HepG2 (cell line): Measurements from ENCODE around the gene MS4A6E. TPM values are rescaled to one million over a fixed set of nuclear protein-coding genes. Genes with fewer than 3 reads are reported as not detected.
A peak's percentile ranks its signal among the peaks of the same experiment; 100 is the strongest.
"Not testable (repeated sequence)": the region's sequence is repeated elsewhere in the genome, so short reads cannot be mapped to it uniquely, and the experiment has no call there.

ENCODE experiments used
- ATAC-seq: fragments of 200-7000 bp; cut with Tn5 transposase; 3 replicates; pipeline ENCODE4 v1.9.1; 2020; ENCODE audit warnings: mild to moderate bottlenecking, moderate library complexity
- BruUV-seq: library from RNA; stranded (reverse); fragments of 400-500 nt; replicated peaks from 2 replicates; lab custom pipeline; 2021; lab: Mats Ljungman, UMichigan
- CTCF ChIA-PET: fragments of 300-600 bp; formaldehyde crosslinking; extraction: SDS; loops from one replicate; lab custom pipeline; 2021; ENCODE audit warnings: low total read pairs, inconsistent platforms, low intra/inter-chr PET ratio; lab: Yijun Ruan, JAX
- POLR2A ChIA-PET: fragments of 350-600 bp; sonication (Branson Sonifier 250); formaldehyde crosslinking; loops from one replicate; lab custom pipeline; 2020; ENCODE audit warnings: antibody characterized with exemption, inconsistent platforms; lab: Yijun Ruan, JAX
- DNase-seq: peaks from one replicate; pipeline ENCODE4 v3.0.0-alpha.2; 2015; ENCODE audit warnings: low spot score
- FAIRE-seq: peaks from 3 replicates; lab custom pipeline; 2011; peaks lifted over from hg19 to GRCh38; lab: Jason Lieb, UNC
- H2AFZ ChIP-seq: one replicate; pipeline ENCODE4 v1.6.1; 2011; ENCODE audit warnings: low read length, inconsistent platforms
- H3K27ac ChIP-seq: fragments of 300-600 bp; 3 replicates; pipeline ENCODE4 v1.8.0; 2011; ENCODE audit warnings: mixed run types, mild to moderate bottlenecking, mixed read lengths, low read length, inconsistent platforms; ENCODE audit not compliant: insufficient read depth; ENCODE audit errors: extremely low read length
- H3K27me3 ChIP-seq, 2 experiments: fragments of 200-600 bp in 1 of 2; 2 replicates in 1 of 2; 3 replicates in 1 of 2; pipeline versions ENCODE4 v1.6.0 to v1.8.0; 2011; ENCODE audit warnings: low read length in 2 of 2, mild to moderate bottlenecking in 2 of 2, moderate library complexity in 2 of 2, inconsistent platforms in 1 of 2; ENCODE audit not compliant: insufficient read depth in 2 of 2, control insufficient read depth in 1 of 2
- H3K36me3 ChIP-seq, 2 experiments: fragments of 200-600 bp in 1 of 2; replicated peaks in 1 of 2; 2 replicates in 1 of 2; 3 replicates in 1 of 2; pipeline versions ENCODE4 v1.5.1 to v1.8.0; 2011; ENCODE audit warnings: low read length in 2 of 2, inconsistent platforms in 1 of 2; ENCODE audit not compliant: insufficient read depth in 2 of 2, control insufficient read depth in 1 of 2
- H3K4me1 ChIP-seq: 2 replicates; pipeline ENCODE4 v1.5.1; 2012; ENCODE audit warnings: low read length, inconsistent platforms; ENCODE audit not compliant: insufficient read depth
- H3K4me2 ChIP-seq: 2 replicates; pipeline ENCODE4 v1.6.0; 2011; ENCODE audit warnings: low read depth, low read length, inconsistent platforms
- H3K4me3 ChIP-seq, 3 experiments: fragments of 200-600 bp in 1 of 3; sonication (generic), shearing (Covaris generic) in 1 of 3; replicated peaks in 1 of 3; 2 replicates each; pipeline ENCODE4 v1.5.1; 2011 to 2016; ENCODE audit warnings: low read length in 3 of 3, inconsistent platforms in 2 of 3, low read depth in 2 of 3, mild to moderate bottlenecking in 2 of 3, control low read depth in 1 of 3, mixed read lengths in 1 of 3; ENCODE audit not compliant: insufficient read depth in 1 of 3
- H3K79me2 ChIP-seq: one replicate; pipeline ENCODE4 v1.6.1; 2011; ENCODE audit warnings: low read length, inconsistent platforms; ENCODE audit not compliant: insufficient read depth
- H3K9ac ChIP-seq: 2 replicates; pipeline ENCODE4 v1.6.0; 2011; ENCODE audit warnings: mild to moderate bottlenecking, low read depth, low read length, inconsistent platforms; ENCODE audit not compliant: insufficient read depth
- H3K9me3 ChIP-seq: 2 replicates; pipeline ENCODE4 v1.5.1; 2012; ENCODE audit warnings: mild to moderate bottlenecking, low read length
- H4K20me1 ChIP-seq: 2 replicates; pipeline ENCODE4 v1.6.0; 2011; ENCODE audit warnings: inconsistent platforms, mild to moderate bottlenecking, low read length, moderate library complexity; ENCODE audit not compliant: insufficient read depth
- CEBPB ChIP-seq: IDR thresholded peaks from 2 replicates; pipeline ENCODE4 v1.6.1; 2011; ENCODE audit warnings: low read depth, low read length, improper control_type of control experiment, borderline replicate concordance
- MAFF ChIP-seq: IDR thresholded peaks from 2 replicates; pipeline ENCODE4 v1.6.1; 2011; ENCODE audit warnings: low read depth, low read length, improper control_type of control experiment
- MAFK ChIP-seq, 2 experiments: IDR thresholded peaks in 1 of 2; conservative IDR thresholded peaks in 1 of 2; 2 replicates each; pipeline ENCODE4 v1.6.1; 2011; ENCODE audit warnings: improper control_type of control experiment in 2 of 2, low read length in 2 of 2
- RXRB ChIP-seq: IDR thresholded peaks from 2 replicates; pipeline ENCODE4 v1.6.1; 2016; ENCODE audit warnings: borderline replicate concordance, missing genetic modification reagents, missing compliant biosample characterization
- WGBS: methylation state at CpG from one replicate; pipeline ENCODE4 v1.1.6; 2017; ENCODE audit warnings: low lambda C conversion rate; 5-methylcytosine and 5-hydroxymethylcytosine counted together
- in situ Hi-C: cut with HindIII; loops from 2 replicates; pipeline ENCODE4 v1.10.0; 2017; ENCODE audit warnings: low pct_unique_long_range_greater_than_20kb; ENCODE audit not compliant: extremely low pct_ligation_motif_present
- intact Hi-C: fragments of 100-400 bp; cut with micrococcal nuclease; formaldehyde crosslinking; loops from one replicate; pipeline ENCODE4 v1.10.0; 2022; ENCODE audit not compliant: unreplicated experiment
- polyA plus RNA-seq, 8 experiments: library from polyadenylated mRNA; depleted of rRNA in 3 of 8; stranded (reverse) in 7 of 8; unstranded in 1 of 8; fragments of >200 nt; fragmentation: Illumina TruSeq in 4 of 8; extraction: Trizol in 4 of 8; gene quantifications; 2 replicates each; pipeline versions ENCODE4 v1.2.1 to v1.2.3, GENCODE V29; 2011 to 2016; ENCODE audit warnings: low read depth in 4 of 8, missing spikeins in 1 of 8, mixed read lengths in 1 of 8; ENCODE audit not compliant: insufficient read depth in 1 of 8
- total RNA-seq, 5 experiments: library from RNA; depleted of rRNA; stranded (reverse); fragments of >200 nt; fragmentation: Illumina TruSeq; extraction: Trizol; gene quantifications; 2 replicates each; pipeline ENCODE4 v1.2.3, GENCODE V29; 2016; ENCODE audit warnings: low read depth in 1 of 5

Gene MS4A6E
- total and polyA plus RNA-seq, 2 of the 13 experiments (the other 11 are each of a cell fraction or from before 2014, with no cell fraction given) = not detected

DNA sequence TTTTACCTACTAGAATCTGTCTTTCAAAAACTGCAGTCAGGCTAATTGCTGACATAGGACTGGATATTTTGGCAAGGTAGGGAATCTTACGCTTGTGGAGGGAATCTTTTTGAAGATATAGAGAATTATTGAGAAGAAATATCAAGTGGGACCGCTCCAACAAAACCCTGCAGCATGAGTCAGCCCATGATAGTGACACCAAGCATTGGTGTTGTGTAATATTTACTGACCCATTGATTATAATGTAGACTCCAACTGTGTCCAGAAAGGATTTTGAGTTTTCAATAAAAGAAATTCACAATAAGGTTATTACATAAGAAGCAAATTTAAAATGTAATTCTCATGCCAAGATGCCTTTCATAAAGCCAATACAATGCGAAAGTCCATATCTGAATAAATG lies 25.9 kb upstream of the MS4A6E start:
- H3K9ac ChIP-seq = no peak overlapping the region
- H3K9me3 ChIP-seq = no peaks in the 10 kb centered on the region
- no peaks in the 10 kb centered on the region for H3K36me3 ChIP-seq
- WGBS = 30% methylated on average over 3 of the region's 3 CpGs
- no peaks in the 10 kb centered on the region for H3K79me2 ChIP-seq
- no TSS peak for BruUV-seq
- no peak overlapping the region for H3K27ac ChIP-seq
- intact Hi-C loops (no loop called here), in situ Hi-C loops (no loop called here)
- no peak overlapping the region for H3K4me2 ChIP-seq
- CTCF ChIA-PET = no interaction called here
- no peak for FAIRE-seq
- POLR2A ChIA-PET = no interaction called here
- no peaks in the 10 kb centered on the region for H3K4me1 ChIP-seq
- TF ChIP-seq RXRB (CRISPR knock-in tag) (no peak), CEBPB (peak; percentile 51; the same call in 1 of the 2 replicates)
- TF ChIP-seq, all 625 proteins: peak for 1
- Histone ChIP-seq H3K4me3 (no peak overlapping the region), H2AFZ (no peak overlapping the region), H4K20me1 (no peaks in the 10 kb centered on the region), H3K27me3 (no peaks in the 10 kb centered on the region)
- ATAC-seq (no peak), DNase-seq (no peak)

DNA sequence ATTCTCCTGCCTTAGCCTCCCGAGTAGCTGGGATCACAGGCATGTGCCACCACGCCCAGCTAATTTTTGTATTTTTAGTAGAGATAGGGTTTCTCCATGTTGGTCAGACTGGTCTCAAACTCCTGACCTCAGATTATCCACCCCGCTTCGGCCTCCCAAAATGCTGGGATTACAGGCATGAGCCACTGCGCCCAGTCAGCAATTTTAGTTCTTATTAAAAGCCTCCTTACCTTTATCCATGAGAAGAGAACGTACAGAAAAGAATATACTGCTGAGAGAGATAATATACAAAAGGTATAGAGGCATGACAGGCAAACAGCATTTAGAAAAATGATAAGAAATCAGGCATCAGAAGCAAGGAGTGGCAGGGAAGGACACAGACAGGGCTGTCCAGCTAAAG lies 25.2 kb upstream of the MS4A6E start:
- in situ Hi-C loops, H4K20me1 ChIP-seq, POLR2A ChIA-PET, H3K9ac ChIP-seq, H3K4me2 ChIP-seq, FAIRE-seq, BruUV-seq, H3K4me3 ChIP-seq, H3K27ac ChIP-seq, CTCF ChIA-PET, DNase-seq, ATAC-seq, H3K79me2 ChIP-seq: not testable (repeated sequence)
- 28% methylated on average over 6 of the region's 6 CpGs for whole genome bisulfite sequencing
- peak; percentile 34 to 73; a peak in 3 of 4 replicates for TF ChIP-seq MAFK (conservative IDR thresholded peaks at IDR 0.05 in 1 of 2, IDR thresholded peaks at IDR 0.05 in 1 of 2; ENCODE audit: low read length in 2 of 2)
- TF ChIP-seq MAFF = peak; percentile 55; the same call in 1 of the 2 replicates
- TF ChIP-seq, all 625 proteins: peak for 2; not testable (repeated sequence) for 623
- H3K27me3 ChIP-seq, H3K9me3 ChIP-seq, H3K4me1 ChIP-seq, H3K36me3 ChIP-seq, H2AFZ ChIP-seq, intact Hi-C loops: not testable (repeated sequence)
